Neural cell (in vitro differentiated cells): ENCODE results near the gene CLIP3.

Experiments
- CTCF ChIP-seq: fragments of 450-650 bp; IDR thresholded peaks from 2 replicates; pipeline ENCODE4 v1.5.1; 2014; ENCODE audit warnings: antibody characterized with exemption, mild to moderate bottlenecking, moderate library complexity; ENCODE audit not compliant: poor library complexity, severe bottlenecking
- EZH2 ChIP-seq: fragments of 200-600, 300-800 bp; shearing (Covaris generic), sonication (generic); IDR thresholded peaks from 2 replicates; pipeline ENCODE4 v1.6.1; 2014; ENCODE audit warnings: antibody characterized with exemption, low read length, borderline replicate concordance, mild to moderate bottlenecking; ENCODE audit not compliant: insufficient read depth, poor library complexity, severe bottlenecking
- MXI1 ChIP-seq: fragments of 450-650 bp; conservative IDR thresholded peaks from 2 replicates; pipeline ENCODE4 v1.6.1; 2014; ENCODE audit warnings: antibody characterized with exemption, mild to moderate bottlenecking; ENCODE audit not compliant: poor library complexity, severe bottlenecking
- POLR2AphosphoS5 ChIP-seq: IDR thresholded peaks from 2 replicates; pipeline ENCODE4 v1.6.1; 2012
- SMC3 ChIP-seq: fragments of 450-650 bp; conservative IDR thresholded peaks from 2 replicates; pipeline ENCODE4 v1.6.1; 2014; ENCODE audit warnings: antibody characterized with exemption, mild to moderate bottlenecking, moderate library complexity; ENCODE audit not compliant: poor library complexity
- TAF1 ChIP-seq: IDR thresholded peaks from 2 replicates; pipeline ENCODE4 v1.6.1; 2012; ENCODE audit warnings: low read depth

GRCh38 chr19:35966771-35967170, 65.9 kb downstream of the CLIP3 start:
- TF ChIP-seq CTCF = no peak
- TF ChIP-seq SMC3 = no peak
- no peak for TF ChIP-seq TAF1
- TF ChIP-seq EZH2 = no peak
- TF ChIP-seq MXI1 = no peak
- TF ChIP-seq POLR2AphosphoS5 = no peak
